ENCODE data around the gene ASAP2.

Gene ASAP2

GRCh38 chr2:9359463-9359862, 152.9 kb downstream of the ASAP2 start:
- no peak for DNase-seq

GRCh38 chr2:9360110-9360509, 153.5 kb downstream of the ASAP2 start:
- DNase-seq, result no peak

- no peak for DNase-seq
Measured at GRCh38 chr2:9360701-9361100, 154.1 kb downstream of the ASAP2 start.

GRCh38 chr2:9364373-9364772, 157.8 kb downstream of the ASAP2 start:
- no peak for DNase-seq

- DNase-seq, result no peak
Measured at GRCh38 chr2:9364791-9365497, 158.3 kb downstream of the ASAP2 start.

GRCh38 chr2:9365498-9366019, 158.9 kb downstream of the ASAP2 start:
- DNase-seq, result no peak

GRCh38 chr2:9366026-9366425, 159.4 kb downstream of the ASAP2 start:
- no peak for DNase-seq

- DNase-seq, result no peak
Measured at GRCh38 chr2:9370746-9371145, 164.1 kb downstream of the ASAP2 start.

- DNase-seq, result no peak
Measured at GRCh38 chr2:9373047-9373446, 166.4 kb downstream of the ASAP2 start.

GRCh38 chr2:9373476-9373875, 166.9 kb downstream of the ASAP2 start:
- no peak for DNase-seq

- no peak for DNase-seq
Measured at GRCh38 chr2:9374071-9374730, 167.6 kb downstream of the ASAP2 start.

GRCh38 chr2:9375857-9376428, 169.3 kb downstream of the ASAP2 start:
- no peak for DNase-seq

- DNase-seq, result no peak
Measured at GRCh38 chr2:9377461-9378097, 171.0 kb downstream of the ASAP2 start.

GRCh38 chr2:9378433-9379390, 172.1 kb downstream of the ASAP2 start:
- peak; percentile 32 for DNase-seq

- DNase-seq, result no peak
Measured at GRCh38 chr2:9379391-9379755, 172.8 kb downstream of the ASAP2 start.

GRCh38 chr2:9380702-9381628, 174.4 kb downstream of the ASAP2 start:
- DNase-seq, result peak; percentile 35

- DNase-seq, result no peak
Measured at GRCh38 chr2:9382604-9383235, 176.1 kb downstream of the ASAP2 start.

- DNase-seq, result no peak
Measured at GRCh38 chr2:9384521-9384920, 177.9 kb downstream of the ASAP2 start.

GRCh38 chr2:9385841-9386240, 179.2 kb downstream of the ASAP2 start:
- no peak for DNase-seq

- DNase-seq, result no peak
Measured at GRCh38 chr2:9388199-9388681, 181.6 kb downstream of the ASAP2 start.
